Breast epithelium (tissue), 4 donors: ENCODE results near the gene OPHN1. TPM values are rescaled to one million over a fixed set of nuclear protein-coding genes. Genes with fewer than 3 reads are reported as not detected.

Experiments used
- DNase-seq, 2 donors: peaks; one replicate each; pipeline ENCODE4 v3.0.0-alpha.2; 2019; ENCODE audit warnings: low spot score in 2 of 2
- H3K27ac ChIP-seq, 2 donors: fragments of 200-600 bp; sonication (generic) in 1 of 2; one replicate each; pipeline ENCODE4 v1.5.1; 2016 to 2019; ENCODE audit warnings: mild to moderate bottlenecking in 1 of 2
- H3K27me3 ChIP-seq, 2 donors: fragments of 200-600 bp; sonication (generic) in 1 of 2; one replicate each; pipeline versions ENCODE4 v1.5.1 to v1.6.0; 2017 to 2019; ENCODE audit warnings: control low read depth in 1 of 2, mild to moderate bottlenecking in 1 of 2
- H3K36me3 ChIP-seq: fragments of 200-600 bp; one replicate; pipeline ENCODE4 v1.5.1; 2019
- H3K4me1 ChIP-seq, 2 donors: fragments of 200-600 bp; sonication (generic); one replicate each; pipeline ENCODE4 v1.5.1; 2016 to 2019; ENCODE audit warnings: control low read depth in 1 of 2
- H3K4me3 ChIP-seq, 3 donors: fragments of 200-600 bp; sonication (generic); 1 replicate in 2 of 3; 2 replicates in 1 of 3; pipeline ENCODE4 v1.5.1; 2016 to 2019; ENCODE audit warnings: mild to moderate bottlenecking in 3 of 3, moderate library complexity in 2 of 3
- H3K9me3 ChIP-seq, 2 donors: fragments of 200-600 bp; sonication (generic) in 1 of 2; one replicate each; pipeline ENCODE4 v1.5.1; 2016 to 2019; ENCODE audit warnings: control low read depth in 1 of 2
- POLR2A ChIP-seq: fragments of 450-650 bp; IDR thresholded peaks from one replicate; pipeline ENCODE4 v1.6.1; 2016; ENCODE audit warnings: antibody characterized with exemption, mild to moderate bottlenecking, moderate library complexity
- POLR2AphosphoS5 ChIP-seq, 3 donors: sonication (generic); formaldehyde crosslinking; IDR thresholded peaks; one replicate each; pipeline ENCODE4 v1.6.1; 2017; ENCODE audit warnings: antibody characterized with exemption in 3 of 3
- intact Hi-C: fragments of 100-400 bp; cut with DNase I; formaldehyde crosslinking; loops from one replicate; pipeline ENCODE4 v1.15.1; 2023; ENCODE audit warnings: low total_unique reads
- total RNA-seq, 3 donors: library from RNA; depleted of rRNA; stranded (reverse); fragments of >200 nt; gene quantifications; one replicate each; pipeline ENCODE4 v1.1.0, GENCODE V29; 2016
- TF ChIP-seq, protein P1 (sequence below), 3 donors: fragments of 450-650 bp; IDR thresholded peaks; one replicate each; pipeline ENCODE4 v1.5.1; 2016 to 2017; ENCODE audit warnings: antibody characterized with exemption in 3 of 3, mild to moderate bottlenecking in 3 of 3, moderate library complexity in 3 of 3

OPHN1 gene
- total RNA-seq, 3 donors from 2014 or later, result 9.5 to 20.2 (median 14.6) TPM

GRCh38 chrX:68261060-68261672 is 172.1 kb downstream of the OPHN1 start:
- no peaks in the 10 kb centered on the region for H3K4me1 ChIP-seq
- H3K9me3 ChIP-seq, result no peaks in the 10 kb centered on the region
- H3K4me3 ChIP-seq, result no peak overlapping the region
- intact Hi-C loops, result no loop called here
- peaks cover 0 to 23% of the 10 kb centered on the region in 2 donors for H3K27me3 ChIP-seq
- no peaks in the 10 kb centered on the region for H3K36me3 ChIP-seq
- DNase-seq, result no peak
- no peak overlapping the region for H3K27ac ChIP-seq
- TF ChIP-seq POLR2A (no peak), POLR2AphosphoS5 (IDR thresholded peaks at IDR 0.05) (no peak)
- TF ChIP-seq, protein P1, sequence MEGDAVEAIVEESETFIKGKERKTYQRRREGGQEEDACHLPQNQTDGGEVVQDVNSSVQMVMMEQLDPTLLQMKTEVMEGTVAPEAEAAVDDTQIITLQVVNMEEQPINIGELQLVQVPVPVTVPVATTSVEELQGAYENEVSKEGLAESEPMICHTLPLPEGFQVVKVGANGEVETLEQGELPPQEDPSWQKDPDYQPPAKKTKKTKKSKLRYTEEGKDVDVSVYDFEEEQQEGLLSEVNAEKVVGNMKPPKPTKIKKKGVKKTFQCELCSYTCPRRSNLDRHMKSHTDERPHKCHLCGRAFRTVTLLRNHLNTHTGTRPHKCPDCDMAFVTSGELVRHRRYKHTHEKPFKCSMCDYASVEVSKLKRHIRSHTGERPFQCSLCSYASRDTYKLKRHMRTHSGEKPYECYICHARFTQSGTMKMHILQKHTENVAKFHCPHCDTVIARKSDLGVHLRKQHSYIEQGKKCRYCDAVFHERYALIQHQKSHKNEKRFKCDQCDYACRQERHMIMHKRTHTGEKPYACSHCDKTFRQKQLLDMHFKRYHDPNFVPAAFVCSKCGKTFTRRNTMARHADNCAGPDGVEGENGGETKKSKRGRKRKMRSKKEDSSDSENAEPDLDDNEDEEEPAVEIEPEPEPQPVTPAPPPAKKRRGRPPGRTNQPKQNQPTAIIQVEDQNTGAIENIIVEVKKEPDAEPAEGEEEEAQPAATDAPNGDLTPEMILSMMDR (IDR thresholded peaks at IDR 0.05), result no peak

DNA sequence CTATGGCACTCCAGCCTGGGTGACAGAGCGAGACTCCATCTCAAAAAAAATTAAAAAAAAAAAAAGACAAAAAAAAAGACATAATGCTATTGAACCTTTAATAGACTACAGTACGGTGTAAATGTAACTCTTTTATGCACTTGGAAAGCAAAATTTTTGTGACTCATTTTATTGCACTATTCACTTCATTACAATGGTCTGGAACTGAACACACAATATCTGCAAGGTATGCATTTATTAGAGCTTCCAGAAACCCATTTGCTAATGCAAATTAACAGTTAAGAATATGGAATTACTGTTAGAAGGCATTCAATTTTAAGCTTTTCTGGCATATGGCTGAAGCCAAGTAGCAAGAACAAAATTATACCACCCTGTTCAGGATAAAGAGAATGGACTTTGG is 176.3 kb downstream of the OPHN1 start:
- no peaks in the 10 kb centered on the region for H3K36me3 ChIP-seq
- no peak overlapping the region for H3K4me3 ChIP-seq
- H3K4me1 ChIP-seq, result no peaks in the 10 kb centered on the region
- intact Hi-C loops, result no loop called here
- no peaks in the 10 kb centered on the region for H3K9me3 ChIP-seq
- TF ChIP-seq POLR2A (no peak), POLR2AphosphoS5 (IDR thresholded peaks at IDR 0.05) (no peak)
- TF ChIP-seq, protein P1 (IDR thresholded peaks at IDR 0.05), result no peak
- peaks cover 0 to 27% of the 10 kb centered on the region in 2 donors for H3K27me3 ChIP-seq
- no peak overlapping the region for H3K27ac ChIP-seq
- DNase-seq, result no peak

GRCh38 chrX:68254738-68255645 is 178.3 kb downstream of the OPHN1 start:
- TF ChIP-seq POLR2AphosphoS5 (IDR thresholded peaks at IDR 0.05), result no peak
- TF ChIP-seq, protein P1 (IDR thresholded peaks at IDR 0.05), result no peak
- no peak for TF ChIP-seq POLR2A
- no peaks in the 10 kb centered on the region for H3K4me1 ChIP-seq

DNA sequence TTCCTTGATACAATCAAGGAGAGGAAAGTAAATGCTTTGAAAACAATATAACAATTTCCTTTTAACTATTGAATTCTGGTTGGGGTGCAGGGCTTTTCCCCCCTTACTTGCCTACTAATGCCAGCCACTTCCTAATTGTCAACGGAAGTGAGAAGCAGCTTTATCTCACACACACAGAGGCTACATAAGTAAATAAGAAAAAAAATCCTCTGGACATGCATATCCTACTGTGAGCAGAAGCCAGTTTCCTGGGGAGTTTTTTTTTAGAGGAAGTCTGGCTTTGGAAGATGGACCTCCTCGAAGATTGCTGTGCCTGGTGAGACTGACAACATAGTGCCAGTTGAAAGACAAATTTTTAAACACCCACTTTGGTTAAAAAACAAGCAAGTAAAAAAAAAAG is 180.6 kb downstream of the OPHN1 start:
- no peak overlapping the region for H3K27ac ChIP-seq
- intact Hi-C loops, result no loop called here

More at GRCh38 chrX:68254738-68255645, 178.3 kb downstream of the OPHN1 start:
- H3K4me3 ChIP-seq, result no peak overlapping the region
- no peak for DNase-seq
- H3K27ac ChIP-seq, result no peak overlapping the region
- H3K9me3 ChIP-seq, result no peaks in the 10 kb centered on the region
- intact Hi-C loops, result no loop called here
- peaks cover 0 to 13% of the 10 kb centered on the region in 2 donors for H3K27me3 ChIP-seq
- H3K36me3 ChIP-seq, result no peaks in the 10 kb centered on the region

More for the DNA sequence above, 180.6 kb downstream of the OPHN1 start:
- no peak overlapping the region for H3K4me3 ChIP-seq
- TF ChIP-seq POLR2A (no peak), POLR2AphosphoS5 (IDR thresholded peaks at IDR 0.05) (no peak)
- TF ChIP-seq, protein P1 (IDR thresholded peaks at IDR 0.05), result no peak
- H3K36me3 ChIP-seq, result no peaks in the 10 kb centered on the region
- H3K4me1 ChIP-seq, result no peaks in the 10 kb centered on the region
- no peak for DNase-seq
- peaks cover 0 to 7% of the 10 kb centered on the region in 2 donors for H3K27me3 ChIP-seq
- H3K9me3 ChIP-seq, result no peaks in the 10 kb centered on the region
